ENCODE data around the gene JAKMIP2.

- TF ChIP-seq EP300 (IDR thresholded peaks at IDR 0.05) (no peak), CTCF (IDR thresholded peaks at IDR 0.05) (no peak), POLR2A (IDR thresholded peaks at IDR 0.05) (no peak)
These were observed 35.8 kb upstream of the JAKMIP2 start for GRCh38 chr5:147818290-147818689.

Measured in ovary (tissue), 3 donors.